Stimulated activated CD8-positive, alpha-beta memory T cell treated with anti-CD3 and anti-CD28 coated beads, Interleukin-7, amount 100 ng/mL, for 1 hour (primary cell): ENCODE results near the gene SCGN.

Source experiments
- DNase-seq, 2 donors: peaks; one replicate each; pipeline ENCODE4 v3.0.0-alpha.2; 2020; ENCODE audit warnings: low read depth in 2 of 2

Gene SCGN

GRCh38 chr6:25685896-25686295 is 33.9 kb downstream of the SCGN start:
- DNase-seq = no peak

GRCh38 chr6:25686856-25687255 is 34.8 kb downstream of the SCGN start:
- no peak for DNase-seq

GRCh38 chr6:25689966-25690365 is 38.0 kb downstream of the SCGN start:
- DNase-seq = no peak

- no peak for DNase-seq
Measured at GRCh38 chr6:25691894-25692293, 39.9 kb downstream of the SCGN start.

GRCh38 chr6:25692472-25692871 is 40.5 kb downstream of the SCGN start:
- DNase-seq = no peak

GRCh38 chr6:25694366-25694765 is 42.4 kb downstream of the SCGN start:
- no peak for DNase-seq

GRCh38 chr6:25695671-25696070 is 43.7 kb downstream of the SCGN start:
- no peak for DNase-seq

- no peak for DNase-seq
Measured at GRCh38 chr6:25697537-25698340, 45.7 kb downstream of the SCGN start.

- no peak for DNase-seq
Measured at GRCh38 chr6:25698631-25699030, 46.6 kb downstream of the SCGN start.

GRCh38 chr6:25699649-25700048 is 47.6 kb downstream of the SCGN start:
- DNase-seq = no peak

- DNase-seq = no peak
Measured at GRCh38 chr6:25700761-25701160, 48.7 kb downstream of the SCGN start.

GRCh38 chr6:25701807-25702206 is 49.8 kb downstream of the SCGN start:
- no peak for DNase-seq

GRCh38 chr6:25703005-25703404 is 51.0 kb downstream of the SCGN start:
- no peak for DNase-seq

GRCh38 chr6:25704001-25704400 is 52.0 kb downstream of the SCGN start:
- no peak for DNase-seq

GRCh38 chr6:25706314-25707014 is 54.4 kb downstream of the SCGN start:
- DNase-seq = no peak

GRCh38 chr6:25709761-25710160 is 57.7 kb downstream of the SCGN start:
- DNase-seq = no peak

GRCh38 chr6:25710287-25710686 is 58.3 kb downstream of the SCGN start:
- no peak for DNase-seq

GRCh38 chr6:25713824-25714223 is 61.8 kb downstream of the SCGN start:
- no peak for DNase-seq

GRCh38 chr6:25714765-25715164 is 62.8 kb downstream of the SCGN start:
- no peak for DNase-seq

- no peak for DNase-seq
Measured at GRCh38 chr6:25715794-25716193, 63.8 kb downstream of the SCGN start.

- no peak for DNase-seq
Measured at GRCh38 chr6:25717866-25718740, 66.1 kb downstream of the SCGN start.
